Chondrocyte (in vitro differentiated cells): ENCODE data around the gene NPR1. TPM values are rescaled to one million over a fixed set of nuclear protein-coding genes. Genes with fewer than 3 reads are reported as not detected.
"Not testable (repeated sequence)": the region's sequence is repeated elsewhere in the genome, so short reads cannot be mapped to it uniquely, and the experiment has no call there.

Source experiments
- DNase-seq: peaks from one replicate; pipeline ENCODE4 v3.0.0; 2021; ENCODE audit warnings: mixed read lengths, low spot score
- H3K27ac Mint-ChIP-seq: one replicate; pipeline ENCODE4 v1.8.0; 2021; ENCODE audit warnings: mild to moderate bottlenecking, moderate library complexity, mixed read lengths; ENCODE audit not compliant: unreplicated experiment
- H3K27me3 Mint-ChIP-seq: 2 replicates; pipeline ENCODE4 v1.8.0; 2021; ENCODE audit warnings: low read depth, mixed read lengths
- H3K36me3 Mint-ChIP-seq: 2 replicates; pipeline ENCODE4 v1.8.0; 2021; ENCODE audit warnings: low read depth, mixed read lengths
- H3K4me1 Mint-ChIP-seq: 2 replicates; pipeline ENCODE4 v1.8.0; 2021; ENCODE audit warnings: low read depth, mild to moderate bottlenecking, mixed read lengths
- H3K4me3 Mint-ChIP-seq: one replicate; pipeline ENCODE4 v1.8.0; 2021; ENCODE audit warnings: mild to moderate bottlenecking, moderate library complexity, mixed read lengths; ENCODE audit not compliant: unreplicated experiment
- H3K9me3 Mint-ChIP-seq: 2 replicates; pipeline ENCODE4 v1.8.0; 2021; ENCODE audit warnings: low read depth, mixed read lengths
- total RNA-seq: library from RNA; stranded (reverse); gene quantifications from 3 replicates; pipeline ENCODE4 v1.2.1, GENCODE V29; 2021
- TF ChIP-seq, protein P1 (sequence below): fragments of 200-600 bp; sonication (generic); IDR thresholded peaks from 2 replicates; pipeline ENCODE4 v1.5.0; 2021; ENCODE audit warnings: antibody characterized with exemption, mild to moderate bottlenecking, moderate library complexity

NPR1 gene
- total RNA-seq, 1 donor from 2014 or later, result 0.27 TPM

GRCh38 chr1:153669606-153670005, 8.9 kb upstream of the NPR1 start:
- no peak overlapping the region for H3K27ac Mint-ChIP-seq
- peaks cover 24% of the 10 kb centered on the region for H3K36me3 Mint-ChIP-seq

DNA sequence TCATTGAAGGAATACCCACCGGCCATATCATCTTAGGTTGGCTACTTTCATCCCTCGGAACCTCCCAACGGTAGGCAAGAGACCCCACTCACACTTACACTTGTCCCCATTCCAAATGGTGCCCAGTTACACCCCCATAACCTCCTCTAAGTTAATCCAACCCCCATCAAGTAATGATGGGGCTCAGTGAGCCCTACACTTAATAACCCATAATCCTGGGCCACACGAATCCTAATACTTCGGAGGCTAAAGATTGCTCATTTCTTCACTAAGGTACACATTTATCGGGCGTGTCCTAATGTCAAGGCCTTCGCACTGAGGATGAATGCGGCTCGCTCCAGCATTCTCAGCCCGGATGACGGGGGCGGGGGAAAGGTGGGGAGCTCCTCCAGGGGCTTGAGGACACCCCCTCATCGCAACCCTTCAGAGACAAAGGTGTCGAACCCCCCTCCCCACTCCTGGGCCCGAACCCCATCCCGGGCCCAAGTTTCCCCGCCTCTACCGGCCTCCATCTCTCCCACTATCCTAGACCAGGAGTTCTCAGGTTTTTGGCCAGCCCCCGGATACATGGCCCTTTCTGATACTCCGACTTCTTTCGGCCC, 8.1 kb upstream of the NPR1 start:
- H3K27me3 Mint-ChIP-seq, result no peaks in the 10 kb centered on the region
- H3K27ac Mint-ChIP-seq, result no peak overlapping the region
- TF ChIP-seq, protein P1, sequence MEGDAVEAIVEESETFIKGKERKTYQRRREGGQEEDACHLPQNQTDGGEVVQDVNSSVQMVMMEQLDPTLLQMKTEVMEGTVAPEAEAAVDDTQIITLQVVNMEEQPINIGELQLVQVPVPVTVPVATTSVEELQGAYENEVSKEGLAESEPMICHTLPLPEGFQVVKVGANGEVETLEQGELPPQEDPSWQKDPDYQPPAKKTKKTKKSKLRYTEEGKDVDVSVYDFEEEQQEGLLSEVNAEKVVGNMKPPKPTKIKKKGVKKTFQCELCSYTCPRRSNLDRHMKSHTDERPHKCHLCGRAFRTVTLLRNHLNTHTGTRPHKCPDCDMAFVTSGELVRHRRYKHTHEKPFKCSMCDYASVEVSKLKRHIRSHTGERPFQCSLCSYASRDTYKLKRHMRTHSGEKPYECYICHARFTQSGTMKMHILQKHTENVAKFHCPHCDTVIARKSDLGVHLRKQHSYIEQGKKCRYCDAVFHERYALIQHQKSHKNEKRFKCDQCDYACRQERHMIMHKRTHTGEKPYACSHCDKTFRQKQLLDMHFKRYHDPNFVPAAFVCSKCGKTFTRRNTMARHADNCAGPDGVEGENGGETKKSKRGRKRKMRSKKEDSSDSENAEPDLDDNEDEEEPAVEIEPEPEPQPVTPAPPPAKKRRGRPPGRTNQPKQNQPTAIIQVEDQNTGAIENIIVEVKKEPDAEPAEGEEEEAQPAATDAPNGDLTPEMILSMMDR, result no peak
- H3K4me3 Mint-ChIP-seq, result no peak overlapping the region
- H3K9me3 Mint-ChIP-seq, result no peaks in the 10 kb centered on the region
- H3K36me3 Mint-ChIP-seq, result peaks cover 16% of the 10 kb centered on the region
- DNase-seq, result no peak
- H3K4me1 Mint-ChIP-seq, result peaks cover 23% of the 10 kb centered on the region

More at GRCh38 chr1:153669606-153670005, 8.9 kb upstream of the NPR1 start:
- Mint-ChIP-seq H3K9me3 (no peaks in the 10 kb centered on the region), H3K27me3 (no peaks in the 10 kb centered on the region), H3K4me3 (no peak overlapping the region), H3K4me1 (peaks cover 23% of the 10 kb centered on the region)
- no peak for DNase-seq
- TF ChIP-seq, protein P1, result no peak

DNA sequence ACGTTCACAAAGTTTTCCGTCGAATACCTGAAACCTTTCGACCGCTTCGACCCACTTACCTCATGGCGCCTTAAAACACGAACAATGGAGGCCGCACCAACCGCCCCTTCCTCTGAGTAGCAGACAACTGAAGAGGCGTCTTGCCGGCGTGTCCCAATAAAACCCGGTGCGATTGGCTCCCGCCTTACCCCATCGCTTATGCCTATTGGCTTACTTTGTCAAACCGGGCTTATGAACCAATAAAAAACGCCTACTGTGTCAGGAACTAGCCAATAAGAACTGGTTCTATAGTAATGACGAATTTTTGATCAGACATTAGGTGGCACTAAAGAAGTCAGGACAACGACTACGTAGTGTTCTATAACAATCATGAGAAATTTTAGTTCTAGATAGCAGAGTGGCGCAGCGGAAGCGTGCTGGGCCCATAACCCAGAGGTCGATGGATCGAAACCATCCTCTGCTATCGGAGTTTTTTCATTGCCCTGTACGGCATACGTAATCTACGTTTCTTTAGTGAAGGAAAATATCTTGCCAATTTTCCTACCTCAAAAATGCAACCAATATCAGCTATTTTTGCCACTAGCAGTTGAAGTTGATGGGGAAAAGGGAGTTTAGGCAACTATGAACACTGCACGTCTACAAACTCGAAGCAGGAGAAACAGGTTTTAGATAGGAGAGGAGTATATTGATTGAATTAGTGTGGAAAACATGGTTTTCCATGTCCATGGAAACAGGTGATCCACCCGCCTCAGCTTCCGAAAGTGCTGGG, 7.4 kb upstream of the NPR1 start, which contains the start of gene ILF2:
Gene ILF2, minus strand, starts transcription at position 135 of the 769 bp plus-strand sequence. Its CDS starts 71 bp downstream, at position 64.
- no peak within 1 kb of the TSS for H3K4me3 Mint-ChIP-seq
- H3K27me3 Mint-ChIP-seq, result no peaks in the 10 kb centered on the region
- TF ChIP-seq, protein P1, result peak; percentile 70
- no peaks in the 10 kb centered on the region for H3K9me3 Mint-ChIP-seq
- H3K36me3 Mint-ChIP-seq, result peaks cover 14% of the 10 kb centered on the region
- H3K4me1 Mint-ChIP-seq, result peaks cover 23% of the 10 kb centered on the region
- peak; percentile 95 for DNase-seq
- H3K27ac Mint-ChIP-seq, result no peak within 1 kb of the TSS

DNA sequence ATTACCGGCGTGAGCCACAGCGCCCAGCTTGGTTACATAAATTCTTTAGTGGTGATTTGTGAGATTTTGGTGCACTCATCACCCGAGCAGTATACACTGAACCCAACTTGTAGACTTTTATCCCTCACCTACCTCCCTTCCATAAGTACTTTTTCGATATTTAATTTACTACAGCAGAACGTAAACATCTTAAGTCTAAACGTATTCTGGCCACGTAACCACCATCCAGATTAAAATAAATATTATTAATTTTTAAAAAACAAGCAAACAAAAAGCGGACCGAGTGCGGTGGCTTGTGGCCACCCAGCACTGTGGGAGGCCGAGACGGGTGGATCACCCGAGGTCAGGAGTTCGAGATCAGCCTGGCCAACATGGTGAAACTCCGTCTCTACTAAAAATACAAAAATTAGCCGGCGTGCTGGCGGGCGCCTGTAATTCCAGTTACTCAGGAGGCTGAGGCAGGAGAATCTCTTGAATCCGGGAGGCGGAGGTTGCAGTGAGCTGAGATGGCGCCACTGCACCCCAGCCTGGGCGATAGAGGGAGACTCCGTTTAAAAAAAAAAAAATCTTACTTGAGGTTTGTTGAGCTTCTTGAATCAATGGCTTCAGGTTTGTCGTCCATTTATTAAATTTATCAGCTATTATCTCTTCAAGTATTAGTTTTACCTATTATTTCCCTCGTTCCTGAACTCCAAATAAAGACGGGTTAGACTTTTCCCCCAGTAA, 6.7 kb upstream of the NPR1 start:
- not testable (repeated sequence) for H3K27me3 Mint-ChIP-seq, H3K4me3 Mint-ChIP-seq, H3K9me3 Mint-ChIP-seq, H3K27ac Mint-ChIP-seq, DNase-seq
- TF ChIP-seq, protein P1, result peak; percentile 63
- H3K36me3 Mint-ChIP-seq, result peaks cover 14% of the 10 kb centered on the region
- peaks cover 23% of the 10 kb centered on the region for H3K4me1 Mint-ChIP-seq

GRCh38 chr1:153673511-153673910, 5.0 kb upstream of the NPR1 start:
- Mint-ChIP-seq H3K4me1 (peaks cover 26% of the 10 kb centered on the region), H3K9me3 (no peaks in the 10 kb centered on the region), H3K4me3 (no peak overlapping the region), H3K36me3 (no peaks in the 10 kb centered on the region), H3K27ac (no peak overlapping the region), H3K27me3 (peaks cover 7% of the 10 kb centered on the region)
- DNase-seq, result no peak
- TF ChIP-seq, protein P1, result no peak
